ES-I3 (cell line): ENCODE measurements around the gene KCNAB3.

Experiments used
- H3K36me3 ChIP-seq: 2 replicates; pipeline ENCODE4 v1.6.1; 2013; ENCODE audit warnings: mild to moderate bottlenecking, low read length, control low read depth, moderate library complexity; ENCODE audit not compliant: insufficient read depth
- H3K4me1 ChIP-seq: 2 replicates; pipeline ENCODE4 v1.6.1; 2013; ENCODE audit warnings: mild to moderate bottlenecking, control low read depth, low read length; ENCODE audit not compliant: insufficient read depth
- H3K9ac ChIP-seq: 2 replicates; pipeline ENCODE4 v1.6.1; 2013; ENCODE audit warnings: low read depth, mild to moderate bottlenecking, low read length, moderate library complexity
- H3K9me3 ChIP-seq: 2 replicates; pipeline ENCODE4 v1.6.1; 2013; ENCODE audit warnings: mild to moderate bottlenecking, low read length, moderate library complexity; ENCODE audit not compliant: control insufficient read depth, insufficient read depth

The KCNAB3 gene

GRCh38 chr17:7897773-7898172 is 31.9 kb downstream of the KCNAB3 start:
- Histone ChIP-seq H3K4me1 (no peaks in the 10 kb centered on the region), H3K9ac (no peak overlapping the region), H3K36me3 (no peaks in the 10 kb centered on the region; the same call in 1 of the 2 replicates), H3K9me3 (no peaks in the 10 kb centered on the region)

- no peaks in the 10 kb centered on the region for H3K9me3 ChIP-seq
- H3K9ac ChIP-seq: no peak overlapping the region
- no peaks in the 10 kb centered on the region; the same call in 1 of the 2 replicates for H3K36me3 ChIP-seq
- H3K4me1 ChIP-seq: no peaks in the 10 kb centered on the region
Observed at GRCh38 chr17:7897090-7897489, 32.6 kb downstream of the KCNAB3 start.

GRCh38 chr17:7894866-7895265 is 34.8 kb downstream of the KCNAB3 start:
- Histone ChIP-seq H3K4me1 (no peaks in the 10 kb centered on the region), H3K9ac (no peak overlapping the region), H3K9me3 (no peaks in the 10 kb centered on the region), H3K36me3 (no peaks in the 10 kb centered on the region; the same call in 1 of the 2 replicates)

GRCh38 chr17:7894226-7894625 is 35.4 kb downstream of the KCNAB3 start:
- no peak overlapping the region for H3K9ac ChIP-seq
- peaks cover 3% of the 10 kb centered on the region; the same call in 1 of the 2 replicates for H3K4me1 ChIP-seq
- H3K9me3 ChIP-seq: no peaks in the 10 kb centered on the region
- H3K36me3 ChIP-seq: no peaks in the 10 kb centered on the region; the same call in 1 of the 2 replicates

GRCh38 chr17:7893187-7893880 is 36.3 kb downstream of the KCNAB3 start:
- H3K9ac ChIP-seq: no peak overlapping the region
- H3K9me3 ChIP-seq: no peaks in the 10 kb centered on the region
- peaks cover 12% of the 10 kb centered on the region for H3K4me1 ChIP-seq
- no peaks in the 10 kb centered on the region; the same call in 1 of the 2 replicates for H3K36me3 ChIP-seq

GRCh38 chr17:7889166-7889955 is 40.3 kb downstream of the KCNAB3 start:
- H3K36me3 ChIP-seq: no peaks in the 10 kb centered on the region
- peaks cover 16% of the 10 kb centered on the region for H3K4me1 ChIP-seq
- no peaks in the 10 kb centered on the region for H3K9me3 ChIP-seq
- H3K9ac ChIP-seq: no peak overlapping the region

GRCh38 chr17:7888184-7888920 is 41.3 kb downstream of the KCNAB3 start, which contains the start of gene CHD3:
CHD3 (plus strand) TSS chr17:7888789; CDS start chr17:7889001, 212 bp downstream.
- peaks cover 24% of the 10 kb centered on the region for H3K4me1 ChIP-seq
- H3K9ac ChIP-seq: peak within 1 kb of the TSS; percentile 44
- no peaks in the 10 kb centered on the region for H3K9me3 ChIP-seq
- H3K36me3 ChIP-seq: no peaks in the 10 kb centered on the region

- Histone ChIP-seq H3K9me3 (no peaks in the 10 kb centered on the region), H3K9ac (peak overlapping the region; percentile 44), H3K4me1 (peaks cover 26% of the 10 kb centered on the region), H3K36me3 (no peaks in the 10 kb centered on the region)
Observed at GRCh38 chr17:7887482-7888183, 42.0 kb downstream of the KCNAB3 start.

- H3K9me3 ChIP-seq: no peaks in the 10 kb centered on the region
- H3K36me3 ChIP-seq: no peaks in the 10 kb centered on the region
- H3K4me1 ChIP-seq: peaks cover 26% of the 10 kb centered on the region
- H3K9ac ChIP-seq: peak overlapping the region; percentile 44; the same call in 1 of the 2 replicates
Observed at GRCh38 chr17:7887038-7887481, 42.6 kb downstream of the KCNAB3 start.

- H3K9ac ChIP-seq: peak overlapping the region; percentile 44; the same call in 1 of the 2 replicates
- H3K9me3 ChIP-seq: no peaks in the 10 kb centered on the region
- H3K36me3 ChIP-seq: no peaks in the 10 kb centered on the region
- peaks cover 26% of the 10 kb centered on the region for H3K4me1 ChIP-seq
Observed at GRCh38 chr17:7886227-7887037, 43.2 kb downstream of the KCNAB3 start.

- peaks cover 26% of the 10 kb centered on the region for H3K4me1 ChIP-seq
Observed at GRCh38 chr17:7885367-7886226, 44.1 kb downstream of the KCNAB3 start.

GRCh38 chr17:7884581-7885366 is 44.9 kb downstream of the KCNAB3 start:
- H3K9ac ChIP-seq: peak overlapping the region; percentile 44; the same call in 1 of the 2 replicates
- H3K9me3 ChIP-seq: no peaks in the 10 kb centered on the region
- peaks cover 26% of the 10 kb centered on the region for H3K4me1 ChIP-seq
- H3K36me3 ChIP-seq: no peaks in the 10 kb centered on the region

More at GRCh38 chr17:7885367-7886226, 44.1 kb downstream of the KCNAB3 start:
- H3K9ac ChIP-seq: peak overlapping the region; percentile 44; the same call in 1 of the 2 replicates
- no peaks in the 10 kb centered on the region for H3K36me3 ChIP-seq
- H3K9me3 ChIP-seq: no peaks in the 10 kb centered on the region
